ENCODE results near the gene CASR.

Gene CASR

GRCh38 chr3:122305818-122306621 is 122.6 kb downstream of the CASR start:
- DNase-seq (ENCODE audit: low spot score): no peak

DNA sequence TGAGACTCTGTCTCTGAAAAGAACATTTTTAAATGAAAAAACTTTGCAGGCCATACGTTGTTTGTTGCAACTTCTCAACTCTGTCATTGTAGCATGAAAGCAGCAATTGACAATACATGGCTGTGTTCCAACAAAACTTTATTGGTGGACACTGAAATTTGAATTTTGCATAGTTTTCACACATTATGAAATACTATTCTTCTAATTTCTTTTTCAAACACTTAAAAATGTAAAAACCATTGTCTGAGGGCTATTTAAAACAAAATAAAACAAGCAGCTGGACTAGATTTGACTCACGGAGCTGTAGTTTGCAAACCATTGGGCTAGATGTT is 123.1 kb downstream of the CASR start:
- DNase-seq (ENCODE audit: low spot score): no peak

- DNase-seq (ENCODE audit: low spot score): no peak
Observed at GRCh38 chr3:122307094-122307687, 123.7 kb downstream of the CASR start.

DNA sequence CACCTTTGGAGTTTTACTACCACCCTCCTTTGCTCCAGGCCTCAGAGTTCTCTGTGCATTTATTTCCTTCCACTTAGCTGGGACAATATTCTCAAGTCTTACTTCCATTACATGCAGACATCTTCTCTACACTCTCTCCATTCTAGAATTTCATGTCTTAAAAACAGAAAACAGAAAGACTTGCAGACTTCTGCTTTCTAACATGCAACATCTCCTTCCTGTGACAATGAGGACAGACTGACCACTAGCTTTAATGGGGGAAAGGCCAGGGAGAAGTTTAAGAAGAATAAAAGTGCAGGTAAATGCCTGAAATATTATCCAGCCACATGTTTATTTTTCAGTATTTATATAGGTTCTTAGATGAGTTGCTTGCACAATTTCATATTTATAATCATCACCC is 124.5 kb downstream of the CASR start:
- no peak for DNase-seq (ENCODE audit: low spot score)

DNA sequence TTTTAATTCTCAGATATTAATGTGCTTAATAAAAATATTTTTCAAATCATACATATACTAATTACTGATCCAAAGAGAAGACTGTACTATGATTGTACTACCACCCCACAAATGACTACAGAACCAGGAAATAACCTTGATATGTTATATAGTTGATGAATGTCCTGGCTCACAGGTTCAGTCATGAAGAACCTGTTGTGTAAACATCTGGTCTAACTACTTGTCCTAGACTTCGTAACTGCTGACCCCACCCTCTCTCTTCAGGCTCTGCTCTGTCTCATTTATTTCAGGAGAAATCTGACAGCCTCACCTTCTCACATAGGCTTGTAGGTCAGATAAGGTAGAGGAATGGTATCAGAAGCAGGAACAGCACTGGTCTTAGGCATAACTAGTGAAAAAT is 126.9 kb downstream of the CASR start:
- no peak for DNase-seq (ENCODE audit: low spot score)

GRCh38 chr3:122312826-122313225 is 129.4 kb downstream of the CASR start:
- DNase-seq (ENCODE audit: low spot score): no peak

GRCh38 chr3:122313281-122313680 is 129.8 kb downstream of the CASR start:
- DNase-seq (ENCODE audit: low spot score): no peak

DNA sequence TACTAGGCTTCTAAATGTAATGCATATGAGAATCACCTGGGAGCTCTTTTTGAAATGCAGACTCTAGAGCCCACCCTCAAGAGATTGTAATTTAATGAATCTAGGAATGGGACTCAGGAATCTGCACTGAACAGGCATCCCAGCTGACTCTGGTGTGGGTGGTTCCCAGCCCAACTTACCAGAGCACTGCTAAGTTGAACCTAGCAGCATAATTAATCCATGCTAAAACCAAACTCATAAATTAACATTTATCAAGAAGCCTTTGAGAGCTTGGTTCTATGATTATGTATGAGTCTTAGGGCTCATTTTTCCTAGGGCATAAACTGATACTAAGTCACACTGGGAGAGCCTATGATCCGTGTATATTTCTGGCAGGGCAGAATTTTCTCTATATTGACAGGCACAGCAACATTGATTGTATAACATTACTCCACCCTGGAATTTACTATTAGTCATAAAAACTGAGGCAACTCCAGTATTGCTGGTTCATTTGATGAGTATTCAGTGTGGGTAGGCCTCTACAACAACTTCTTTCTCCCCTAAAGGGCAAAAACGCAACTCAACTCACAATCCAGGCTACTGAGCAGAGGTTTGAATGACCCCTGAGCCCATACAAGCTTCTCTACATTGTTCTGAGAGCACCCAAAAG is 130.9 kb downstream of the CASR start:
- DNase-seq (ENCODE audit: low spot score): no peak

DNA sequence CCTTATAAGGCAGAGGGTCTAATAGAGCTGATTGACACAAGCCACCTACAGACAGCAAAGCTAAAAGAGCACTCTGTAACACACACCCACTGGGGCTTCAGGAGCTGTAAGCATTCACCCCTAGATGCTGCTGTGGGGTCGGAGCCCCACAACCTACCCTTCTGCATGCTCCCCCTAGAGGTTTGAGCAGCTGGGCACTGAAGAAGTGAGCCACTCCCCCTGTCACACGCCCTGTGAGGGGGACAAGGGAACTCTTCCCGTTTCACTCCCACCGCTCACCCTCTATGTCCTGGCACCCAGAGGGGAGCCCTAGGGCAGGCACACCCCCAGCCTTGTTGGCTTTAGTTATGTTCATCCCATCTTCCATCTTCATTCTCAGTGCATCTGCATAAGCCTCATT is 132.2 kb downstream of the CASR start:
- DNase-seq (ENCODE audit: low spot score): no peak

DNA sequence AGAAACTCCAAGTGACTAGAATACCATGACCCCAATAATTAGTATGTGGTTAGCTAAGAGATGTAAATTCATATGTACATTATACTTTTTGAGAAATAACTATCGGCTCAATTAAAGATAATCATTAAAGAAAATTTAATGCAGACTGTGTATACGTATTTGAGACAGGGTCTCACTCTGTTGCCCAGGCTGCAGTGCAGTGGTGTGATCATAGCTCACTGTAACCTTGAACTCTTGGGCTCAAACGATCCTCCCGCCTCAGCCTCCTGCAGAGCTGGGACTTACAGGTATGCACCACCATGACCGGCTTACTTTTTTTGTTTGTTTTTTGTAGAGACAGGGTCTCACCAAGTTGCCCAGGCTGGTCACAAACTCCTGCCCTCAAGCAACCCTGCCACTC is 132.9 kb downstream of the CASR start:
- no peak for DNase-seq (ENCODE audit: low spot score)

GRCh38 chr3:122318620-122319019 is 135.2 kb downstream of the CASR start:
- DNase-seq (ENCODE audit: low spot score): no peak

DNA sequence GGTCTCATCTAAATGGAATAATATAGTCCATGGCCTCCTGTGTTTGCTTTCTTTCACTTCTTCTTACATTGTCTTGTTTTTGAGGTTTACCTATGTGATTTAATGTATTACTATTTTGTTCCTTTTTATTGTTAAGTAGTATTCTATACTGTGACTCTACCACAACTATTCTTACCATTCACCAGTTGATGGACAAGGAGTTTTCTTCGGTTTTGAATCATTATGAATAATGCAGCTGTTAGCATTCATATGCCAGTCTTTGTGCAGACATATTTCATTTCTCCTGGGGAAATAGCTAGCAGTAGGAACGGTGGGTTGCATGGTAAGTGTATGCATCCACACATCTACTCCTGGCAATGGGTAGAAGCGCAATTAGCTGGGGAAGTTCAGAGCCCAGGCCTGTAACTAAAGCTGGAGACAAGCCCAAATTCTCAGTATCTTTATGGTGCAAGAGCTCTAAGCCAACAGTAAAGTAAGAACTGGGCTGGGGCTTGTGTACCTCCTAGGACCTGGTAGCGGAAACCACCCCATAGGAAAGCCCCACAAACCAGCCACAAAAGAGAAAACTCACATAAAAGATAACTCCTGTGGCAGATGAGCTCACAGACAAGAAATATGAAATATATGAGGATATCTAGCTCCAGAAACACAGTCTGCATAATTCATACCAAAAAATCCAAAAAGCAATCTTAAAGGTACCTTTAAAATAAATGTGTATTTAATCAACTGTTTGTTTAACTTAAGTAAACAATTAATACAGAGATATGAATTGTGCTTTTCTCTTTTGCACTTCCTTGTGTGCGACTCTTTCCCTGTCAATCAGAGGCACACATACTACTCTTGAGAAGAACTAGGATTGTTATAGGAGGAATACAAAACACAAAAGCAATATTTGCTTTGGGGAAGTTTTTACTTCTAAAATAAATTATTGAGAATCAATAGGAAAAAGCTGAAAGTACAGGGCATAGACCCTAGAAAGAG is 138.9 kb downstream of the CASR start:
- no peak for DNase-seq (ENCODE audit: low spot score)

GRCh38 chr3:122324871-122325323 is 141.4 kb downstream of the CASR start, which contains the start of gene CSTA:
CSTA (plus strand) TSS chr3:122325248; CDS start chr3:122325293, 45 bp downstream.
- DNase-seq (ENCODE audit: low spot score): no peak

DNA sequence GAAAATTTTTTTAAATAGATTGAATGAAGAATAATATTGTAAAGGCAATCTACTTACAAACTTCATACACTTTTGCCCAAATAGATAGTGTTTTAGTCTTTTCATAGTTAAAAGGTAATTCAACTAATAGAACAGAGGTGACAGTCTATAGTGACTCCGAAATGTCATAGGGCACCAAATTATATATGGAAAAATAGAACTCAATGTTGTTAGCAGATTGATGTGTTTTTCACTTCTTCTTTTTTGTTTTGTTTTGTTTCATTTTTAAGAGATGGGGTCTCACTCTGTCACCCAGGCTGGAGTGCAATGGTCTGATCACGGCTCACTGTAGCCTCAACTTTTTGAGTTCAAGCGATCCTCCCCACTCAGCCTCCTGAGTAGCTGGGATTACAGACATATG is 142.3 kb downstream of the CASR start:
- DNase-seq (ENCODE audit: low spot score): no peak

- no peak for DNase-seq (ENCODE audit: low spot score)
Observed at GRCh38 chr3:122331886-122332285, 148.4 kb downstream of the CASR start.

DNA sequence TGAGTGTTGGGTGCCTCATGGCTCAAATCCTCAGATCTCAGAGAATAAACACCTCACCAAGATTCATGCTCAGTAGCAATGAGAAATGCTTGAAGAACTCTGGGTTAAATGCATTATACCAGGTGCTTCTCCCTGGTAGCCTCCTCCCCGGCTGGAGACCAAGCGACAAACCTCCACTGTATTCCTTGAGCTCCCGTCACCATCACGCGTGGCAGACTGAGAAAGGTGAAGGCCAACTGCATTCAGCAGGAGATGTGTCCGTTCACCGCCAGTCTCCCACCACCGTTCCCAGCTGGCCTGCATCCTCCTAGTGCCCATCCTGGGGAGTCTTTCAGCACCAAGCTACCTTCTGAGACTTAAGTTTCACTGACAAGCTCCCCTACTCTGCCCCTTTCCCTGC is 149.1 kb downstream of the CASR start:
- no peak for DNase-seq (ENCODE audit: low spot score)
